ENCODE data around the gene WDR70.

GRCh38 chr5:37400501-37400900 is 21.4 kb downstream of the WDR70 start:
- no peak for TF ChIP-seq NFIC (IDR thresholded peaks at IDR 0.05; ENCODE audit: borderline replicate concordance)
- TF ChIP-seq, protein P1, sequence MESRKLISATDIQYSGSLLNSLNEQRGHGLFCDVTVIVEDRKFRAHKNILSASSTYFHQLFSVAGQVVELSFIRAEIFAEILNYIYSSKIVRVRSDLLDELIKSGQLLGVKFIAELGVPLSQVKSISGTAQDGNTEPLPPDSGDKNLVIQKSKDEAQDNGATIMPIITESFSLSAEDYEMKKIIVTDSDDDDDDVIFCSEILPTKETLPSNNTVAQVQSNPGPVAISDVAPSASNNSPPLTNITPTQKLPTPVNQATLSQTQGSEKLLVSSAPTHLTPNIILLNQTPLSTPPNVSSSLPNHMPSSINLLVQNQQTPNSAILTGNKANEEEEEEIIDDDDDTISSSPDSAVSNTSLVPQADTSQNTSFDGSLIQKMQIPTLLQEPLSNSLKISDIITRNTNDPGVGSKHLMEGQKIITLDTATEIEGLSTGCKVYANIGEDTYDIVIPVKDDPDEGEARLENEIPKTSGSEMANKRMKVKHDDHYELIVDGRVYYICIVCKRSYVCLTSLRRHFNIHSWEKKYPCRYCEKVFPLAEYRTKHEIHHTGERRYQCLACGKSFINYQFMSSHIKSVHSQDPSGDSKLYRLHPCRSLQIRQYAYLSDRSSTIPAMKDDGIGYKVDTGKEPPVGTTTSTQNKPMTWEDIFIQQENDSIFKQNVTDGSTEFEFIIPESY (IDR thresholded peaks at IDR 0.05; ENCODE audit: borderline replicate concordance, low read depth) = no peak
- TF ChIP-seq TAF1 (IDR thresholded peaks at IDR 0.05; ENCODE audit: borderline replicate concordance, low read depth, low read length) = no peak
- no peak for TF ChIP-seq GABPA (IDR thresholded peaks at IDR 0.05; ENCODE audit: low read depth)
- TF ChIP-seq TEAD4 (IDR thresholded peaks at IDR 0.05; ENCODE audit: borderline replicate concordance, insufficient read depth) = no peak
- no peak for TF ChIP-seq RAD21 (IDR thresholded peaks at IDR 0.05; ENCODE audit: low read length)
- TF ChIP-seq, protein P2, sequence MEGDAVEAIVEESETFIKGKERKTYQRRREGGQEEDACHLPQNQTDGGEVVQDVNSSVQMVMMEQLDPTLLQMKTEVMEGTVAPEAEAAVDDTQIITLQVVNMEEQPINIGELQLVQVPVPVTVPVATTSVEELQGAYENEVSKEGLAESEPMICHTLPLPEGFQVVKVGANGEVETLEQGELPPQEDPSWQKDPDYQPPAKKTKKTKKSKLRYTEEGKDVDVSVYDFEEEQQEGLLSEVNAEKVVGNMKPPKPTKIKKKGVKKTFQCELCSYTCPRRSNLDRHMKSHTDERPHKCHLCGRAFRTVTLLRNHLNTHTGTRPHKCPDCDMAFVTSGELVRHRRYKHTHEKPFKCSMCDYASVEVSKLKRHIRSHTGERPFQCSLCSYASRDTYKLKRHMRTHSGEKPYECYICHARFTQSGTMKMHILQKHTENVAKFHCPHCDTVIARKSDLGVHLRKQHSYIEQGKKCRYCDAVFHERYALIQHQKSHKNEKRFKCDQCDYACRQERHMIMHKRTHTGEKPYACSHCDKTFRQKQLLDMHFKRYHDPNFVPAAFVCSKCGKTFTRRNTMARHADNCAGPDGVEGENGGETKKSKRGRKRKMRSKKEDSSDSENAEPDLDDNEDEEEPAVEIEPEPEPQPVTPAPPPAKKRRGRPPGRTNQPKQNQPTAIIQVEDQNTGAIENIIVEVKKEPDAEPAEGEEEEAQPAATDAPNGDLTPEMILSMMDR (IDR thresholded peaks at IDR 0.05) = no peak
- TF ChIP-seq EP300 (IDR thresholded peaks at IDR 0.05; ENCODE audit: borderline replicate concordance in 1 of 2, low read depth in 1 of 2, low read length in 1 of 2) = no peak
- no peak for TF ChIP-seq REST (IDR thresholded peaks at IDR 0.05; ENCODE audit: low read depth, low read length)
- no peak for TF ChIP-seq CHD2 (IDR thresholded peaks at IDR 0.05; ENCODE audit: low read length, partially characterized antibody)
- TF ChIP-seq, protein P3, sequence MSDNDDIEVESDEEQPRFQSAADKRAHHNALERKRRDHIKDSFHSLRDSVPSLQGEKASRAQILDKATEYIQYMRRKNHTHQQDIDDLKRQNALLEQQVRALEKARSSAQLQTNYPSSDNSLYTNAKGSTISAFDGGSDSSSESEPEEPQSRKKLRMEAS (IDR thresholded peaks at IDR 0.05; ENCODE audit: low read depth) = no peak
- no peak for TF ChIP-seq RFX5 (IDR thresholded peaks at IDR 0.05; ENCODE audit: low read length)
